Gastrocnemius medialis (tissue), 4 donors: ENCODE measurements around the gene CCDC102B. TPM values are rescaled to one million over a fixed set of nuclear protein-coding genes. Genes with fewer than 3 reads are reported as not detected.

Experiments used
- ATAC-seq, 2 donors: fragments of 150-250 bp; one replicate each; pipeline ENCODE4 v1.9.1; 2016
- DNase-seq, 2 donors: peaks; one replicate each; pipeline ENCODE4 v3.0.0-alpha.2; 2019
- H3K27ac ChIP-seq, 4 donors: fragments of 200-600 bp; sonication (generic); 1 replicate in 1 of 4; 2 replicates in 3 of 4; pipeline ENCODE4 v1.5.1; 2016 to 2018; ENCODE audit warnings: mild to moderate bottlenecking in 2 of 4, moderate library complexity in 1 of 4
- H3K27me3 ChIP-seq, 3 donors: fragments of 200-600 bp; sonication (generic) in 2 of 3; 1 replicate in 1 of 3; 2 replicates in 2 of 3; pipeline versions ENCODE4 v1.5.1 to v1.6.0; 2016 to 2019; ENCODE audit warnings: mild to moderate bottlenecking in 1 of 3, moderate library complexity in 1 of 3
- H3K36me3 ChIP-seq, 2 donors: fragments of 200-600 bp; sonication (generic) in 1 of 2; one replicate each; pipeline ENCODE4 v1.5.1; 2017 to 2018
- H3K4me1 ChIP-seq, 2 donors: fragments of 200-600 bp; sonication (generic) in 1 of 2; one replicate each; pipeline ENCODE4 v1.5.1; 2016 to 2017; ENCODE audit warnings: mild to moderate bottlenecking in 2 of 2
- H3K4me3 ChIP-seq, 4 donors: fragments of 200-600 bp; sonication (generic) in 3 of 4; 1 replicate in 1 of 4; 2 replicates in 3 of 4; pipeline ENCODE4 v1.5.1; 2016 to 2019; ENCODE audit warnings: mild to moderate bottlenecking in 2 of 4
- H3K9me3 ChIP-seq, 3 donors: fragments of 200-600 bp; sonication (generic) in 2 of 3; 1 replicate in 1 of 3; 2 replicates in 2 of 3; pipeline ENCODE4 v1.5.1; 2016 to 2019
- CTCF ChIP-seq, 5 experiments: fragments of 450-650 bp in 3 of 5; fragments of 200-600 bp in 2 of 5; sonication (generic) in 2 of 5; IDR thresholded peaks in 4 of 5; conservative IDR thresholded peaks in 1 of 5; 1 replicate in 4 of 5; 2 replicates in 1 of 5; pipeline ENCODE4 v1.5.1; 2016 to 2019; ENCODE audit warnings: antibody characterized with exemption in 5 of 5, mild to moderate bottlenecking in 3 of 5, moderate library complexity in 3 of 5
- POLR2A ChIP-seq, 2 donors: fragments of 450-650 bp; IDR thresholded peaks; one replicate each; pipeline ENCODE4 v1.6.1; 2017; ENCODE audit warnings: antibody characterized with exemption in 2 of 2, mild to moderate bottlenecking in 2 of 2, moderate library complexity in 2 of 2
- in situ Hi-C, 4 donors: fragments of 200-750 bp; cut with MboI; loops; one replicate each; pipeline versions ENCODE4 v1.15.0 to v1.8.0; 2017; ENCODE audit warnings: low sequenced_read_pairs in 4 of 4
- intact Hi-C: fragments of 100-400 bp; cut with DNase I; formaldehyde crosslinking; loops from one replicate; pipeline ENCODE4 v1.15.1; 2023; ENCODE audit warnings: low total_unique reads
- total RNA-seq, 4 donors: library from RNA; depleted of rRNA; stranded (reverse); fragments of >200 nt; gene quantifications; one replicate each; pipeline versions ENCODE4 v1.1.0 to v1.2.3, GENCODE V29; 2016

CCDC102B gene
- total RNA-seq, 4 donors from 2014 or later, result 0.93 to 3.3 (median 1.3) TPM

- no peak for ATAC-seq
- TF ChIP-seq POLR2A (IDR thresholded peaks at IDR 0.05) (no peak), CTCF (IDR thresholded peaks at IDR 0.05 in 4 of 5, conservative IDR thresholded peaks at IDR 0.05 in 1 of 5) (no peak)
- no peak overlapping the region for H3K4me3 ChIP-seq
- H3K27me3 ChIP-seq, result no peaks in the 10 kb centered on the region
- H3K36me3 ChIP-seq, result no peaks in the 10 kb centered on the region
- intact Hi-C loops, result no loop called here
- H3K4me1 ChIP-seq, result no peaks in the 10 kb centered on the region
- no peaks in the 10 kb centered on the region for H3K9me3 ChIP-seq
- no peak overlapping the region for H3K27ac ChIP-seq
- no peak for DNase-seq
- in situ Hi-C loops, result no loop called here
Measured at GRCh38 chr18:68960355-68960754, 162.5 kb downstream of the CCDC102B start.

- Histone ChIP-seq H3K36me3 (no peaks in the 10 kb centered on the region), H3K27ac (no peak overlapping the region), H3K4me3 (no peak overlapping the region), H3K27me3 (no peaks in the 10 kb centered on the region), H3K4me1 (no peaks in the 10 kb centered on the region), H3K9me3 (no peaks in the 10 kb centered on the region)
- in situ Hi-C loops (no loop called here), intact Hi-C loops (no loop called here)
- TF ChIP-seq CTCF (IDR thresholded peaks at IDR 0.05 in 4 of 5, conservative IDR thresholded peaks at IDR 0.05 in 1 of 5), result no peak
- TF ChIP-seq POLR2A (IDR thresholded peaks at IDR 0.05), result no peak
- DNase-seq, result no peak
- ATAC-seq, result no peak
Measured at GRCh38 chr18:68962623-68963022, 164.7 kb downstream of the CCDC102B start.

- in situ Hi-C loops, result no loop called here
- DNase-seq, result no peak
- TF ChIP-seq POLR2A (IDR thresholded peaks at IDR 0.05), result no peak
- TF ChIP-seq CTCF (IDR thresholded peaks at IDR 0.05 in 4 of 5, conservative IDR thresholded peaks at IDR 0.05 in 1 of 5), result no peak
- ATAC-seq, result no peak
- Histone ChIP-seq H3K4me3 (no peak overlapping the region), H3K27ac (no peak overlapping the region), H3K27me3 (no peaks in the 10 kb centered on the region), H3K4me1 (no peaks in the 10 kb centered on the region), H3K36me3 (no peaks in the 10 kb centered on the region), H3K9me3 (no peaks in the 10 kb centered on the region)
- intact Hi-C loops, result loop anchor here (2.0 kb wide), 1 partner anchor 17 kb away; no protein-coding TSS in a partner anchor
Measured at GRCh38 chr18:68965817-68966216, 167.9 kb downstream of the CCDC102B start.

GRCh38 chr18:68969027-68969426 lies 171.1 kb downstream of the CCDC102B start:
- Histone ChIP-seq H3K36me3 (no peaks in the 10 kb centered on the region), H3K4me1 (no peaks in the 10 kb centered on the region), H3K4me3 (no peak overlapping the region), H3K27me3 (no peaks in the 10 kb centered on the region), H3K9me3 (no peaks in the 10 kb centered on the region), H3K27ac (no peak overlapping the region)
- intact Hi-C loops (no loop called here), in situ Hi-C loops (no loop called here)
- DNase-seq (no peak), ATAC-seq (no peak)
- TF ChIP-seq CTCF (IDR thresholded peaks at IDR 0.05 in 4 of 5, conservative IDR thresholded peaks at IDR 0.05 in 1 of 5) (no peak), POLR2A (IDR thresholded peaks at IDR 0.05) (no peak)

GRCh38 chr18:68972176-68972575 lies 174.3 kb downstream of the CCDC102B start:
- Histone ChIP-seq H3K27me3 (no peaks in the 10 kb centered on the region), H3K4me3 (no peak overlapping the region), H3K4me1 (no peaks in the 10 kb centered on the region), H3K36me3 (no peaks in the 10 kb centered on the region), H3K9me3 (no peaks in the 10 kb centered on the region), H3K27ac (no peak overlapping the region)
- TF ChIP-seq CTCF (IDR thresholded peaks at IDR 0.05 in 4 of 5, conservative IDR thresholded peaks at IDR 0.05 in 1 of 5) (no peak), POLR2A (IDR thresholded peaks at IDR 0.05) (no peak)
- ATAC-seq (no peak), DNase-seq (no peak)
- in situ Hi-C loops, result no loop called here
- intact Hi-C loops, result no loop called here
